NOMO-1 treated with DMSO at 0.1 percent for 48 hours (cell line): ENCODE measurements around the gene UMOD.

ENCODE experiments used
- DNase-seq: peaks from one replicate; lab custom pipeline; 2025; ENCODE audit not compliant: unreplicated experiment; lab: John Stamatoyannopoulos, UW

The UMOD gene

DNA sequence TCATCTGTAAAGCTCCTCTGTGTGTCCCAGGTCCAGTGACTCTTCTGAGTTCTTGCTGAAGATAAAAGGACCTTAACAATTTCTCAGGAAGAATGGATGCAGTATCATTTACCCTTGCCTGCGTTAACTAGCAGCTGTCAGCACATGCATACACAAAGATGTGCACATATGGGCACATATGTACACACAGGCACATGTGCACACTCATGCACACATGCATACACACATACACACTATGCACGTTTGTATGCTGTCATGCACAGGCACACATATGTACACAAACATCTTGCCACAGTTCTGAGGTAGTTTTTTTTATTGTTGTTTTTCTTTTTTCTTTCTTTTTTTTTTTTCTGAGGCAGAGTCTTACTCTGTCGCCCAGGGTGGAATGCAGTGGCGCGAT, 50.1 kb downstream of the UMOD start:
- no peak for DNase-seq

DNA sequence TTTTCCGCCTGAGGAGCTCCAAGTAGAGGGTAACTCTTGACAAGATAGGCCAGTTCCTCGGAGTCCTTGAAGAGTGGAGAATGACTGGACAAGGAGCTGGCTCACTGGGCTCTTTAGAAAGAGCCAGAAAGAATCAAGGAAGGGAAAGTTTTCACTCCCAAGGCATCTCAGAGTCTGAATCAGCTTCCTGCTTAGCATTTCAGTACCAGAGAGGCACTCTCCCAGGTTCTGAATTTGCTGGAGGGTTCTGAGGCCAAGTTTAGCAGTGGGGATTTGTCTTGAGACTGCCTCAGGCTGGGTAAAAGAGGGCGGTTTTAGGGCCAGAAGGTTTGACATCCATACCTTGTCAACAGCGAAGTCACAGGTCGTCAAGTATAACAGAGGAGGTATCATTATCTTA, 50.7 kb downstream of the UMOD start:
- DNase-seq, result no peak

DNA sequence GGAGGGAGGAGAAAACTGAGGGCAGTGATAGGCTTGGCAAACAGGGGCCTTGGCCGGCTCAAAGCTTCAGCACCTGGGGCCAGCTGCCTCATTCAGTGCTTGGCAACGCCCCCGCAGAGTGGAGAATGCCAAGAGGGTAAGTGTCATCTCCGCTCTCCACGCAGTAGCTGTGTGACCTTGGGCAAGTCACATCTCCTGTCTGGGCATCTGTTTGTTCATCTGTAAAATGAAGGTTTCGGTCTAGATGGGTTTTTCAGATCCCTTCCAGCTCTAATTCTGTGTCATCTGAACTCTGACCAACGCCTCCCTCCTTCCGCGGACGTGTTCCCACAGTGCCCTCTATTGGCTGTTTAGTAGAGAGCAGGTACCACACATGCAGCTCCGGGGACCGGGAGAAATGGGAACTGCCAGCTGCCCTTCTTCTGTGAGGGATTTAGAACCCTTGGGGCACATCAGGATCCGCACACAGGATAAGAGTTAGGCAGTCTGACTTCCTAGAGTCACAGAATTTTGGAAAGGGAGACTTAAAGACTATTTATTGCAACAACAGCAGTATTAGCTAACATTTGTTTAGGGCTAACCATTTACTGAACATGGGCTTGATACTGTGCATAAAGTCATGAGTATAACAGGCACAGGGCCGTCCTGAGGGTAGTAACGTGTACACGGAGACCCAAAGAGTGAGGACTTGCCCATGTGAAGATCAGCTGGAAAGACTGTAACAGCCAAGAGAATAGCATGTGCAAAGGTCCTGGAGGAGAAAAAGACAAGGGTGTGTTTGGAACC, 52.0 kb downstream of the UMOD start:
- peak; percentile 53 for DNase-seq

DNA sequence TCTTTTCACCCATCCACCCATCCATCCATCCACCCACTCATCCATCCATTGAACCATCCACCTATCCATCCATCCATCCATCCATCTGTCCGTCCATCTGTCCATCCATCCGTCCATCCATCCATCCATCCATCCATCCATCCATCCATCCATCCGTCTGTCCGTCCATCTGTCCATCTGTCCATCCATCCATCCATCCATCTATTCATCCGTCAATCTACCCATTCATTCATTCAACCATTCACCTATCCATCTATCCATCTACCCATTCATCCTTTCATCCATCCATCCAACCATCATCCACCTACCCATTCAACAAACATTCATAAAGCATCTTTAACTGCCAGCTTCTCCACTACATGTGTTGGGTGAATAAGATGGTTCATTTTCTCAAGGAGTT, 54.1 kb downstream of the UMOD start:
- no peak for DNase-seq

DNA sequence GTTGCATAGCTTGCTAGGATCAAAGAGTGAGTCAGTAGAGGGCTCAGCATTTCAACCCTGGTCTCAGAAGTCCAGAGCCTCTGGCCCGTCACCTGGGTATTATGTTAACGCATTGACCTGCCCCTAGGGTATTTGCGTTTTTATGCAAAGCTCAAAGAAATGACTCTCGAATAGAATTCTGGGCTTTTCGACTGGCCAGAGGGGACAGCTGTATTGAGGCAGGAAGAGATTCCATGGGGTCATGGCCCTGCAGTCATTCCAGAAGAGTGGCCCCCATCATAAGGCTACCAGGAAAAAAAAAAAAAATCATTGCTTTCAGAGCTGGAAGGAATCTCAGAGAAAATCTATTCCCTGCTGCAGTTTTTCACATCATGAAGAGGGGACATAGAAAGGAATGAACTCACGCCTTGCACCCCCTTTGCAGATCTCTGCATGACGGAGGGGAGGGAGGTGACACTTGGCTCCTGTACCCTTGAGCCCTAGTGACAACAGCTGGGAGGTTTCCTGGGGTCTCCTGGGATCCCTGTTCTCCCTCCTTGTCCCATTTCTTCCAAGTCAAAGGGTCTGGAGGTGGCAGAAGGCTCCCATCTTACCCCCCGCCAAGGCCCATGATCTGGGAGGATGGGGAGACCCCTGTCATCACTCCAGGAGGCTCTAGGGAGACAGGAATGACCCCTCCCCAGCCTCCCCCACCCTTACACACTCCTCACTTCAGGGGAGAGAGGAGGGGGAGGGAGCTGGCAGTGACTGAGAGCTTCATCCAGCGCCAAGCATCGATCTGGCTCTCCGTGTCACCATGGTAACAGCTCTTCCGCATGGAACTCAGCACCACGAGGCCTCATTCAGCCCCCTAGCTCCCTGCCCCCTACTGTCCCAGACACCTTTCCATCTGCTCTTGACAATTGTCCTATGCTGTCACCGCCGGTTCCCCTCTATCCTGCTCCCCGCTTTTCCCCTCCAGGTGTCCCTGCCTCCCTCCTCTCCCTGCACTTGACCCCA, 61.0 kb downstream of the UMOD start:
- no peak for DNase-seq

DNA sequence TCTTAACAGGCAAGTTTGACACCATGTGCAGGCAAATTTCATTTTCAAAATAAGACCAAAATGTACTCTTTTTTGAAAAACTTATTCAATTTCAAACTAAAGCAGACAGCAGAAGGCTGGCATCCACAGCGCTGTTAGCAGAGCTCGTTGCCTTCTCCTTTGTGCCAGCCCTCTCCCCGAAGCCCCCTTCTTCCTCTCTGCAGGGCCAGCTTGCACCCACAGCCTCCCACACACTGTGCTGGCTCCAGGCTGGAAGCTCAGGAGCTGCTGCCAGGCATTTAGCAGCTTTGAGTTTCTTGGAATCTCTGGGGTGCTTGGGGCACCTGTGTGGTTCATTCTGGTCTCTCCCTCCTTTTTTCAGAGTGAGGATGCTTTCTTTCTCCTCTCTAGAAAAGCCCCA, 62.9 kb downstream of the UMOD start:
- DNase-seq, result no peak

DNA sequence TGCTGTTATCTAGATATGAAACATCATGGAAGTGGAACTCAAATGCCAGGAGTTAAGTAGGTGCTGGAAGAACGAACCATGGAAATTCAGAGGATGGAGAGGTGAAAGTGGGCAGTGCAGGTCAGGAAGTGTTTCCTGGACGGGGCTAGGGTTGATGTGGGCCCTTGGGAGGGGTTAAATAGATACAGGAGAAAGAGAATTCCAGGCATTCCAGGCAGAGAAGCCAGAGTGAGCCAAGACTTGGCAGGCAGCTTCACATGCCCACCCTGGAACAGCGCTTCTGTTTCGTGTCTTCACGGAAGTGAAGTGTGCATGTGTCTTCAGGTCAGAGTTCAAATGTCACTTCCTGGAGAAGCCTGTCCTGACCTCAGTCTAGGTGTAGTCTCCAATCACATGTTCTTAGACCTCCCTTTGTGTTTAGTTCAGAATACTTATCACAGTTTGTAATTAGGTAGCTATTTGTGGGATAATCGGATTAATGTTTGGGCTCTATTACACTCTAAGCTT, 66.5 kb downstream of the UMOD start:
- no peak for DNase-seq
